ENCODE measurements around the gene PCBD2.
"Not testable (repeated sequence)": the region's sequence is repeated elsewhere in the genome, so short reads cannot be mapped to it uniquely, and the experiment has no call there.

Gene PCBD2

DNA sequence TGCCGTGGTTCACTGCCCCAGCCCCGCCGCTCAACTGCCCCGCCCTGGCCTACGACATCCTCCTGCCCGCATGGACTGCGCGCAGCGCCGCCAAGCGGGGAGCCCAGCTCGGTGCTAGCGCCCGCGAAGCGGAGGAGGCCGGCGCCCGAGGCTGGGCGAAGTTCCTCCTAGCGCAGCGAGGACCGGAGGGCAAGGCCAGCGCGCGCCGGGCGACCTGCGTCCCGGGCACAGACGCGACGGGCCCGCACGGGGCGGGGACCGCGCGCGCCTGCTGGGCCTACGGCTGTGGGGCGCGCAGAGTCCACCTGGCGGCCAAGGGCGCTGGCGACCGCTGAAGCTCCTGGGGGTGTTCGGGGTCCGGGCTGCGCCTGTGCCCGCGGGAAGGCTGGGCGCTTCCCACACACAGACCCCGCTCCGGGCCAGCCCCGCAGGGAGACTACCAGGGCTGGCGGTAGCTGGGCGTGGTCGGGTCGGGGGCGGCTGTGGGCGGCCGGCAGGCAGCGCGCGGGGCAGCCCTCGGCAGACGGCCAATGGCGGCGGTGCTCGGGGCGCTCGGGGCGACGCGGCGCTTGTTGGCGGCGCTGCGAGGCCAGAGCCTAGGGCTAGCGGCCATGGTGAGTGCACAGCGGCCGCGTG lies at the start of gene PCBD2:
TSS of gene PCBD2 (plus strand) at position 522 of the 636 bp plus-strand sequence. CDS start at position 531, 9 bp downstream.
- DNase-seq, result peak; percentile 97

DNA sequence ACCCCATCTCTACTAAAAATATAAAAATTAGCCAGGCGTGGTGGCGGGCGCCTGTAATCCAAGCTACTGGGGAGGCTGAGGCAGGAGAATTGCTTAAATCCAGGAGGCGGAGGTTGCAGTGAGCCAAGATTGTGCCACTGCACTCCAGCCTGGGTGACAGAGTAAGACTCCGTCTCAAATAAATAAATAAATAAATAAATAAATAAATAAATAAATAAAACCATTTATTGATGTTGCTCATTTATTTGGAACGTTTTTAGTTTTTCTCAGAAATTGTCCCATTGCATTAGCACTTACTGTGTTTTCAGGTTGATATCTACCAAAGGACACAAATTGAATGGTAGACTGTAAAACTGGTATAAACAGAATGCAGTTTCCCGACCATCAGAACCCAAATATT lies 48.5 kb upstream of the PCBD2 start:
- not testable (repeated sequence) for DNase-seq

- DNase-seq, result no peak
Measured at GRCh38 chr5:134857401-134857800, 47.5 kb upstream of the PCBD2 start.

DNA sequence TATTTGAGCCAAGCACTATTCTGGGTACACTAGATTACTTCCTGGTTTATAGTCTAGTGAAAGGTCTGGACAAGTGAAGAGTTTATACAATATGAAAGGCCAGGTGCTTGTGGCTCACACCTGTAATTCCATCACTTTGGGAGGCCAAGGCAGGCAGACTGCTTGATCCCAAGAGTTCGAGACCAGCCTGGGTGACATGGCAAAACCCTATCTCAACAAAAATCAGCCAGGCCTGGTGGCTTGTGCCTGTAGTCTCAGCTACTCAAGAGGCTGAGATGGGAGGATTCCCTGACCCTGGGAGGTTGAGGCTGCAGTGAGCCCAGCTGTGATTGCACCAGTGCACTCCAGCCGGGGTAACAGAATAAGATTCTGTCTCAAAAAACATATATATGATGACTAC lies 40.2 kb upstream of the PCBD2 start:
- DNase-seq, result no peak

DNA sequence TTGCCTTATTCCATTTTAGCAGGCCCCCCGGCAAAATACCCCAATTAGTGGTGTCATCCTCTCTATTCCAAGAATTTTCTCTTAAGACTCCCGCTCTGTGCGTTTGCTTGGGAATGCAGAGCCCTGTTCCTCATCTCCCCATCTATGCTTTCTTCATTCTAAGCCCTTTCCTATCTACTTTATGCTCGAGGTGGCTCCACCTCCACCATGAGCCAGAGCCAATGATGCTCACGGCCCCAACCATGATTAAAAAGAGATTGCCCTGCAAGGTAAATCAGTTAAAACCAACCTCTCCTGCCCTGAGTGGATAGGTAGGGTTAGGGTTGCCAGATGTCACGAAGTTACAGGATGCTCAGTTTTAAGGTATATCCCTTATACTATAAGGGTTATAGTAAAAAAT lies 31.4 kb upstream of the PCBD2 start:
- DNase-seq, result peak; percentile 32

- DNase-seq, result peak; percentile 87
Measured at GRCh38 chr5:134873987-134874830, 30.7 kb upstream of the PCBD2 start, which contains the start of gene TXNDC15. Gene TXNDC15, plus strand, starts transcription at chr5:134874371. Its CDS starts 57 bp downstream, at chr5:134874428.

GRCh38 chr5:134874831-134875655 lies 29.9 kb upstream of the PCBD2 start:
- peak; percentile 66 for DNase-seq

DNA sequence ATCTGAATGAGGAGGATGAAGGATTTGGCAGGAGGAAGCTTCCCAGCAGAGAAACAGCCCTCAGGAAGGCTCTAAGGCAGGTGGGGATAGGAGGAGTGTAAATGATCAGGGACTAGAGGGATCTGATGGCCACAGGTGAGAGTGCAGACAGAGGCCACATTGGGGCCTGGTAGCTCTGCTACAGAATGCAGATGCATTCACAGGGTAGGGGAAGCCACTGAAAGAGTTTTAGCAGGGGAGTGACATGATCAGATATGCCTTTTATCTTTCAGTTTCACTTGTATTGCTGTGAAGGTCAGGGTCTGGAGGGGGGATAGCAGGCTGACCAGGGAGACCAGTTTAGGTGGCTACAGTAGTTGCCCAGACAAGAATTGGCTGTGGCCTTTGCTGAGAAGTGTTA lies 27.8 kb upstream of the PCBD2 start:
- peak; percentile 28 for DNase-seq

GRCh38 chr5:134878403-134878802 lies 26.5 kb upstream of the PCBD2 start:
- no peak for DNase-seq

DNA sequence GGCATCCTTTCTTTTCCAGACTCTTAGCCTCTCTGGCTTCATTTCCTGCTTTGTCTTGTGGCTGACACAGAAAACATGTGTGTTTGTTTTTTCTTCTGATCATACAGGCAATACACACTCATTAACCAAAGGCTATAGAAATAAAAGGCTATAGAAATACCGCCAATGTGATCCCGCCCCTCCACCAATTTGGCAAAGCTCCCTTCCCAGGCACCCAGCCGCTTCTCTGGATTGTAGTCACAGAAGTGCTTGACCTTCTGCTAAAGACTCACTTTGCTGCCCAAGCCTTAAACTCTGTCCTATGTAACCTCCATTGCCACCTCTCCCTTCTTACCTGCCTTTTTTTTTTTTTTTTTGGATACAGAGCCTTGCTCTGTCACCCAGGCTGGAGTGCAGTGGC lies 25.5 kb upstream of the PCBD2 start:
- DNase-seq, result no peak

- not testable (repeated sequence) for DNase-seq
Measured at GRCh38 chr5:134880937-134881336, 24.0 kb upstream of the PCBD2 start.

DNA sequence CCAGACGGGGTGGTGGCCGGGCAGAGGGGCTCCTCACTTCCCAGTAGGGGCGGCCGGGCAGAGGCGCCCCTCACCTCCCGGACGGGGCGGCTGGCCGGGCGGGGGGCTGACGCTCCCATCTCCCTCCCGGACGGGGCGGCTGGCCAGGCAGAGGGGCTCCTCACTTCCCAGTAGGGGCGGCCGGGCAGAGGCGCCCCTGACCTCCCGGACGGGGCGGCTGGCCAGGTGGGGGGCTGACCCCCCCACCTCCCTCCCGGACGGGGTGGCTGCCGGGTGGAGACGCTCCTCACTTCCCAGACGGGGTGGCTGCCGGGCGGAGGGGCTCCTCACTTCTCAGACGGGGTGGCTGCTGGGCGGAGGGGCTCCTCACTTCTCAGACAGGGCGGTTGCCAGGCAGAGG lies 23.2 kb upstream of the PCBD2 start:
- DNase-seq, result not testable (repeated sequence)

DNA sequence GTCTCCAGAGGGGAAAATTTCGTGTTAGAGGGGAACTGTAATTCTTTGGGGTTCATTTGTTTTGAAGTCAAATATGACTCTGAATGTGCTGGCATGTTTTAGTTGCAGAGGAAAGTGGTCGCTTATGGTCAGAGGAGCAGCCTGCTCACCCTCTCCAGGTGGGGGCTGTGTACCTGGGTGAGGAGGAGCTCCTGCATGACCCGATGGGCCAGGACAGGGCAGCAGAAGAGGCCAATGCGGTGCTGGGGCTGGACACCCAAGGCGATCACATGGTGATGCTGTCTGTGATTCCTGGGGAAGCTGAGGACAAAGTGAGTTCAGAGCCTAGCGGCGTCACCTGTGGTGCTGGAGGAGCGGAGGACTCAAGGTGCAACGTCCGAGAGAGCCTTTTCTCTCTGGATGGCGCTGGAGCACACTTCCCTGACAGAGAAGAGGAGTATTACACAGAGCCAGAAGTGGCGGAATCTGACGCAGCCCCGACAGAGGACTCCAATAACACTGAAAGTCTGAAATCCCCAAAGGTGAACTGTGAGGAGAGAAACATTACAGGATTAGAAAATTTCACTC lies 17.3 kb upstream of the PCBD2 start:
- DNase-seq, result no peak

DNA sequence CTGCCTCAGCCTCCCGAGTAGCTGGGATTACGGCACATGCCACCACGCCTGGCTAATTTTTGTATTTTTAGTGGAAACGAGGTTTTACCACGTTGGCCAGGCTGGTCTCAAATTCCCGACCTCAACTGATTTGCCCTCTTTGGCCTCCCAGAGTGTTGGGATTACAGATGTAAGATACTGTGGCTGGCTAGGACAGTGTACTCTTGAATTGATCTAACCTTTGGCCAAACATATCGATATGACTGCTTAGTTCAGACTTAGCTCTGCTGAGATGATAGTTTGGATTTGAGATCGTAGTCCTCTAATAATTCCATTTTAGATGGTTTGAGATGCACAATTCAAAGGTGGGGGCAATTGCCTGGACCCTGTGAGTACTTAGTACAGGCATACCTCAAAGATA lies 15.6 kb upstream of the PCBD2 start:
- DNase-seq, result no peak

GRCh38 chr5:134891473-134891872 lies 13.5 kb upstream of the PCBD2 start:
- DNase-seq, result no peak

- DNase-seq, result no peak
Measured at GRCh38 chr5:134892282-134892681, 12.6 kb upstream of the PCBD2 start.

GRCh38 chr5:134892926-134893325 lies 12.0 kb upstream of the PCBD2 start:
- no peak for DNase-seq

DNA sequence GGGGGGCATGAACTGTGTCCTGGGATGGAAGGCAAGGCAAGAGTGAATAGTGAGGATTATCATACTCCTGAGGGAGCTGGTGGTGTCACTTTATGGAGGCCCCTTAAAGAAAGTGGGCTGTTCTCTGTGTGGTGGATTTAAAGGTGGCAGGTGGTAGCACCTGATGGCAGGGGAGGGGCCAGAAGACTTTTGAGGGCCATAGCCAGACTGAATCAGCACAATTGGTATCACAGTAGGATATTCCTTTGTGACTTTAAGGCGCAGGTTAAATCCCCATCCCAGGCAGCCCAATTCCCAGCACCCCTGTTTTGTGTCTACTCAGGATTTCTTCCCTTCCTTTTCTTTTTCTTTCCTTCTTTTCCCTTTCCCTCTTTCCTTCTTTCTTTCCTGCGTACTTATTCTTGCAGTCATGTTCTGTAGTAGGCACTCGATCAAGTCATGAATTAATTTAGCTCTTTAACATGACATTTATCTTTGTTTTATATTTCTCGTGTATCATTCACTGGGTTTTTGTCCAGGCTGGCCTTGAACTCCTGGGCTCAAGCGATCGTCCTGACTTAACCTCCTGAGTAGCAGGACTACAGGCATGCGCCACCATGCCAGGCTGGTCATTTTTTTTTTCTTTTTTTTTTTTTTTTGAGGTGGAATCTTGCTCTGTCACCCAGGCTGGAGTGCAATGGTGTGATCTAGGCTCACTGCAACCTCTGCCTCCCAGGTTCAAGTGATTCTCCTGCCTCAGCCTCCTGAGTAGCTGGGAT lies 11.0 kb upstream of the PCBD2 start:
- no peak for DNase-seq

GRCh38 chr5:134902071-134902801 lies 2.7 kb upstream of the PCBD2 start:
- no peak for DNase-seq

DNA sequence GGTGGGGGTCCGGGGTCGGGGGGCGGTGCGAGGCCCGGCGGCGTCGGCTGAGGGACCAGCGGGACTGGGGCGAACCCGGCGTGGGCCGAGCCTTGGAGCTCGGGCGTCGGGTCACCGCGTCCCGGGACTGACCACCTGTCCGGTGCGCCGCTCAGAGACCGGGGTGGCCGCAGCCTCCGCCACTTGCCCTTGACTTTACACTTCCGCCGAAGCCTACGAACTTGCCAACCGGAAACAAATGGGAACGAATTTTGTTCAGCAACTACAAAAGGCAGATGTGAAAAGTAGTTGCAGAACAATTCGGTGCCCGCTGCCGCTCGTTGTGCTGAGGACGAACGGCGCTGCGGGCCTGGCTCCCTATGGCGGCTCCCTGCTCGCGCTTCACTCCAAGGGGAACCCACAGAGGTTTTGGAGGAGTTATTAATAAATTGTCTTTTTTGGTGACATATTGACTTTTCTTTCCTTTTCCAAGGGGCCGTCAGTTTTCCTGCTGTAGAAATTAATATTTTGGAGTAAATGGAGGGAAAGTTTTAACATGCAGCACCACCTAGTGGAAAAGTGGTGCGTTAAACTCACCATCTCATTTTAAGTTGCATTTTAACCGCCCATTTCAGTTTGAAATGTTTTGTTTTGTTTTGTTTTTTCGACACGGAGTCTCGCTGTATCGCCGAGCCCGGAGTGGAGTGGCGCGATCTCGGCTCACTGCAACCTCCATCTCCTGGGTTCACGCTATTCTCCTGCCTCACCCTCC lies 490 bp downstream of the PCBD2 start:
- peak; percentile 70 for DNase-seq

DNA sequence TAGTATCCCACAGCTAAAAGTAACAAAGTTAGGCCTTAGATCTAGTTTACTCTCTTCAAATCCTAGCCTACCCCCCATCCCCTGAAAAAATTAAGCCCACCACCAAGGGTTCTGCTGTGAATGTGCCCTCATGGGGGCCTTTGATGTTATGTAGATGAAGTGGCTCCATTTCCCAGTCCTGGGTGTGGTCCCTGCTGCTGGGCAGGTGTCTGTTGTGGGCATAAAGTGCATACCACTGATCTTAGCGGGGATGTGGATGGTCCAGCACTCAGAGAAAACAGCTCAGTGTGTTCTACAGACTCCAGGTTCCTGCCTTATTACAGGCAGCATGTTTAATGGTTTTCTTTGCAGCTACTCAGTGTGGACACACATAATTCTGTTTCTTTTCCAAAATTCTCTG lies 1.9 kb downstream of the PCBD2 start:
- DNase-seq, result no peak
